HG02852 (cell line): ENCODE measurements around the gene PDE8B.
"Not testable (repeated sequence)": the region's sequence is repeated elsewhere in the genome, so short reads cannot be mapped to it uniquely, and the experiment has no call there.

Experiments used
- ATAC-seq: cut with Tn5 transposase; IDR thresholded peaks from one replicate; pipeline ENCODE4 v1.9.1; 2021; ENCODE audit warnings: mild to moderate bottlenecking, moderate library complexity; ENCODE audit not compliant: unreplicated experiment

The PDE8B gene

DNA sequence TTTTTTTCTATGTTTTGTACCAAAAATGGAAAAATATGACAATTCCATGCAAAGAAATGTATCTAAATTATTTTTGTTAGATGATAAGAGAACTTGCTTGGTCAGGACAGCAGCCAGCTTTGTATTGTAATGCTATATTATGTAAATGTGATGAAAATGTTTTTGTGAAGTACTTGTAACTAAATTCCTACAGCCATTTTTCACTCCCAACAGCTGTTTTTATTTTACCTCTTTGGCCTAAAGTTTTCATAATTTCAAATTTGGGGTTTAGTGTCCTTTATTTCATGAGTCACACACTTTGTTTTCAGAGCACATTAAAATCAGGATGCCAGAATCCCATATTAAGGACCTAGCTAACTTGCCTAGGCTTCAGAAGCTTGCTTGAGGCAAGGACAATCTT lies 217.5 kb downstream of the PDE8B start:
- no peak for ATAC-seq

- ATAC-seq = no peak
Measured at GRCh38 chr5:77428526-77428925, 218.0 kb downstream of the PDE8B start.

DNA sequence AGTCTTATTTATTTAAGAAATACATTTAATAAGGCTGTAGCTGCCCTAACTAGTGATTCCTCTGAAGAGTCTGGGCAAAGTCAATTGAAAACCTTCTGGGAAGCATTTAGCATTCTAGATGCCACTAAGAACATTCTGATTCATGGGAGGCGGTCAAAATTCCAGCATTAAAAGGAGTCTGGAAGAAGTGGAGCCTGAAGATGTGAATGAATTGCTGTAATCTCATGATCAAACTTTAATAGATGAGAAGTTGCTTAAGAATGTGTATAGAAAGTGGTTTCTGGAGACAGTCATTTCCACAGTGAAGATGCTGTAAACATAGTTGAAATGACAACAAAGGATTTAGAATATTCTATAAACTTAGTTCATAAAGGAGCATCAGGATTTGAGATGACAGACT lies 220.2 kb downstream of the PDE8B start:
- no peak for ATAC-seq

- no peak for ATAC-seq
Measured at GRCh38 chr5:77431286-77431685, 220.8 kb downstream of the PDE8B start.

GRCh38 chr5:77431719-77432118 lies 221.2 kb downstream of the PDE8B start:
- no peak for ATAC-seq

GRCh38 chr5:77437194-77437593 lies 226.7 kb downstream of the PDE8B start:
- no peak for ATAC-seq

DNA sequence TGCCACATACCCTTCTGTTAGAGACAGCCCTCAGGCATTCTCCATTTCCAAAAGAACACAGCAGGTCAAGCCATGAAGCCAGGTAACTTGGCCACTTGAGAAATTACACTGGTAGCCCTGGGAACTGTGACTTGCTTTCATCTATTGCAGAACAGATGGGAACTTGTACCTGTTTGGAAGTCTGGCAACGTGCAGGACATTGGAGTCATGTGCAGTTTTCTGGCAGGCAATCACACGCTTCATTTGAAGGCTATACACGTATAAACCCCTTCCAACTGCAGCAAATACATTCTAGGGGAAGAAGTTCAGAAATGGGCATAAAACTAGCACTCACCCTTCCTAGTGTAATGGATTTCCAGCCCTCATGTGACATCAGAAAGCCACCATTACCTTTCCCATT lies 227.6 kb downstream of the PDE8B start:
- ATAC-seq = no peak

DNA sequence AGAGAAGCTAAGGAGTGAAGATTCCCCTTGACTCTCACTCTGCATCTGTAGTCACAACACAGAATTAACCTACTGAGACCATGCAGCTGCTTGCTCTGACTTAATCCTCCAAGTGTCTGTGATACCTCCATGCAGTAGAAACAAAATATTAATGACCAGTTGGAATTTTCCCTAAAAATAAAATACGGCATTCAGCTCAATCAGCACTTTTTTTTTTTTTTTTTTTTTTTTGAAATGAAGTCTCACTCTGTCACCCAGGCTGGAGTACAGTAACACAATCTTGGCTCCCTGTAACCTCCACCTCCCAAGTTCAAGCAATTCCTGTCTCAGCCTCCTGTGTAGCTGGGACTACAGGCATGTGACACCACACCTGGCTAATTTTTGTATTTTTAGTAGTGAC lies 233.2 kb downstream of the PDE8B start:
- no peak for ATAC-seq

DNA sequence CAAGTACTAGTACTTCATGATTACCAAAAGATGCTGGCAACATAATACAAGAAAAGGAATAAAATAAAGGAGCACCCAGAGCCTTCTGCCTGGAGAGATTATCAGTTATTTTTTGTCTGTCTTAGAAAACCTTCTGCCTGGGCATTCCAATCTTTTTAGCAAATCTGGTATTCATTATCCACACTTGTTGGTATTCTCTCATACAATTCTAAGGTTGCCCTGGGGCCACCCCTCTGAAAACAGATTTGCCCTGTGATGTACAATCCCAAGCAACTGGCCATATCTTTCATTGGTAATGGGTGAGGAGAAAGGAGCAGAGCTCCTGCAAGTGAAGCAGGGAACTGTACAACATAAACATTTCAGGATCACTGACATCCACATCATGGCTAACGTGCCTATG lies 233.9 kb downstream of the PDE8B start:
- ATAC-seq = no peak

DNA sequence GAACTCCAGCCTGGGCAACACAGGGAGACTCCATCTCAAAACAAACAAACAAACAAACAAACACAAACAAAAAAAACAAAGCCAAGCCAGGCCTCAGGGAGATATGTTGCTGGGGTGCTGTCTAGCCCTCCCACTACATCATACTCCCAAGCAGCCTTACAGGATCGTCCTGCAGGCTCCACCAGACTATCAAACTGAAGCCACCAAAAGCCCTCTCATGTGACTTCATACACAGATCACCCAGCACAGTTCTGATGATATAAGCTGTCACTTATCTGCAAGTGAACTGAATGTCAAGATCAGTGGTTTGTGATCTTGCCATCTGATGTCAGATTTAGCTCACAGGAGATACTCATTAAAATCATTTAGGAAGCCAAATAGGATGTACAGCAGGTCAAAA lies 238.4 kb downstream of the PDE8B start:
- ATAC-seq = no peak

GRCh38 chr5:77449277-77449676 lies 238.8 kb downstream of the PDE8B start:
- ATAC-seq = no peak

GRCh38 chr5:77449981-77450380 lies 239.5 kb downstream of the PDE8B start:
- ATAC-seq = no peak

DNA sequence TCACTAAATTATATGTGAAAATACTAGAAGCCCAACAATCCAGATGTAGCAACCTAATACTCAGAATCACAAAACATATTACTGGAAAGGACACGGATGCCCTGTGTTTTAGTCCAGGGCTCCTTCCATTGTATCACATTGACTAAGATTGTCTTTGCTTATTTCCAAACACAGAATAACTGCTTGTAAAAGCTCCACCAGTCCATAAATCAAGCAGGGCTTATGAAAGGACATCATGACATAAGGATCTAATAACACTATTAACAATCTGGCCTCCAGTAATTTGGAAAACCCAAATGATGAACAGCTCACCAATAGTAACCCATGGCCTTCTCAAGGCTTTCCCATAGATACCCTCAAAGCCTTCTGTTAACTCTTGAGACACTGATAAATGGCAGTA lies 241.9 kb downstream of the PDE8B start:
- ATAC-seq = no peak

GRCh38 chr5:77454123-77454522 lies 243.6 kb downstream of the PDE8B start:
- no peak for ATAC-seq

GRCh38 chr5:77461287-77461686 lies 250.8 kb downstream of the PDE8B start:
- no peak for ATAC-seq

DNA sequence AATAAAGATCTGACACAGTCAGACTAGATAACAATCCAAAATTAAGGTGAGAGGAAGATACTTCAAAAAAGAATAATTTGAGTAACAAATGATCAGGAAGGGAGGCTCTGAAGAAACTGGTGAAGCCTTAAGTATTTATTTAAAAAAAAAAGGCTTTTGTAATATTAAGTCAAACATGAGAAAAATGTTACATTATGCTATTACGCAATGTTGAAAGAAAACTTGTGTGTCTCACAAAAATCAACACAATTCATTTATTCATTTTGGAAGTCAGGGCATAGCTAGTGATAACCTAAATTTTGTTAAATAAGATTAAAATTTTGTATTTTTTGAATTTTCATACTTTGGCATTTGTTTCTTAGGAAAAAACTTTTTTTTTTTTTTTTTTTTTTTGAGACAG lies 253.4 kb downstream of the PDE8B start:
- ATAC-seq = no peak

DNA sequence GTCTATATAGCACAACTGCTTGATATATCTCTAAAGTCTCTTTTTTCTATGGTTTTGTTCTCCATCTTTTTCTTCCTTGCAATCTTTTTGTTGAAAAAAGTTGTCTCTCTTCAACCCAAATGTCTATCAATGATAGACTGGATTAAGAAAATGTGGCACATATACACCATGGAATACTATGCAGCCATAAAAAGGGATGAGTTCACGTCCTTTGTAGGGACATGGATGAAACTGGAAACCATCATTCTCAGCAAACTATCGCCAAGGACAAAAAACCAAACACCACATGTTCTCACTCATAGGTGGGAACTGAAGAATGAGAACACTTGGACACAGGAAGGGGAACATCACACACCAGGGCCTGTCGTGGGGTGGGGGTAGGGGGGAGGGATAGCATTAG lies 258.4 kb downstream of the PDE8B start:
- ATAC-seq = not testable (repeated sequence)

DNA sequence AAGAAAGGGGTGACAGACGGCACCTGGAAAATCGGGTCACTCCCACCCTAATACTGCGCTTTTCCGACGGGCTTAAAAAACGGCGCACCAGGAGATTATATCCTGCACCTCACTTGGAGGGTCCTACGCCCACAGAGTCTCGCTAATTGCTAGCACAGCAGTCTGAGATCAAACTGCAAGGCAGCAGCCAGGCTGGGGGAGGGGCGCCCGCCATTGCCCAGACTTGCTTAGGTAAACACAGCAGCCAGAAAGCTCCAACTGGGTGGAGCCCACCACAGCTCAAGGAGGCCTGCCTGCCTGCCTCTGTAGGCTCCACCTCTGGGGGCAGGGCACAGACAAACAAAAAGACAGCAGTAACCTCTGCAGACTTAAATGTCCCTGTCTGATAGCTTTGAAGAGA lies 264.6 kb downstream of the PDE8B start:
- not testable (repeated sequence) for ATAC-seq
